HG02610 (cell line): Measurements from ENCODE around the gene BBS10.
"Not testable (repeated sequence)": the region's sequence is repeated elsewhere in the genome, so short reads cannot be mapped to it uniquely, and the experiment has no call there.

Source experiments
- ATAC-seq: cut with Tn5 transposase; IDR thresholded peaks from one replicate; pipeline ENCODE4 v1.9.1; 2021; ENCODE audit warnings: mild to moderate bottlenecking, moderate library complexity; ENCODE audit not compliant: unreplicated experiment

The BBS10 gene

DNA sequence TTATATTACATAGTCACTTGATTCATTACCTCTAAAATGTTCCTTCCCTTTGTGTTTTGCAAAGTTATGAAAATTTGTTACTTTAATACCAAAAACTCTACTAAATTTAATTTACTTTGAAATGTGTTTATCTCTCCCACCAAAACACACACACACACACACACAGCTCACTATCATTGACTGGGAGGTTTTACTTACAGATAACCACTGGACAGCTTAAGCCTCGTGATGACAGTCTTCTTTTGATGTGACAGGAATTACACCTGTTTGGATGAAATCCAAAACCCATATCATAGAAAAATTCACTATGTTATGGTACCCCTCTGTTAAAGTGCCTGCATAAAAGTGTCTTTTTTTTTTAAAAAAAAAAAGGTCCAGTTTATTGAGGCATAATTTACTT is 15.6 kb downstream of the BBS10 start:
- no peak for ATAC-seq

DNA sequence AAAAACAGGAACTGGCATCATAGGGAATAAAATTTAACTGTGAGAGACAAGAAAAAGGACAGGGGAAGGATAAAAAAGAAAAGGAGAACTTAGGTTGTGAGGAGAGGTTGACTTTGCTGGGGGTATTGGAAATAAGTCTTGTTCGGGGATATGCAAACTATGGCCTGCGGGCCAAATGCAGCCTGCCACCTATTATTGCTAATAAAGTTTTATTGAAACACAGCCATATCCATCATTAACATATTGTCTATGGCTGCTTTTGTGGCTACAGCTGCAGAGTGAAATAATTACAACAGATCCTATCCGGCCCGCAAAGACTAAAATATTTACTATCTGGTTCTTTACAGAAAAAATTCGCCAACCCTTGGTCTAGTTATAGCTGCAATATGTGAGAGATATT is 18.6 kb downstream of the BBS10 start:
- ATAC-seq, result no peak

DNA sequence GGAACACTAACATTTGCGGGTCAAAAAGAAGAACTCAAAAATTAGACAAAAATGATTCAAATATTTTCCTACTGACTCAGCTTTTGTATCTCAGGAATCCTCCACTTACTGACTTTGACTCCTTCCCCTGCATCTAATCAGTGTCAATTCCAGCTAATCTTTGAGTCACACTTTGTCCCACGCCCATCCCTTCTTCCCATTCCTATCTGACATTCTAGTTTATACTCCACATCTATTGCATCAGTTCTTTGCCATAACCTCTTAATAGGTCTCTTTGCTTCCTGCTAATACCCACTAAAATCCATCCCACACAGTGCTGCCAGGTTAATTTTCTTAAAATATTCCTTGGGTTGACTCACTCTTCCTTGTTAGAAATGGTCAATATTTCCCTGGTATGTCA is 19.1 kb downstream of the BBS10 start:
- no peak for ATAC-seq

DNA sequence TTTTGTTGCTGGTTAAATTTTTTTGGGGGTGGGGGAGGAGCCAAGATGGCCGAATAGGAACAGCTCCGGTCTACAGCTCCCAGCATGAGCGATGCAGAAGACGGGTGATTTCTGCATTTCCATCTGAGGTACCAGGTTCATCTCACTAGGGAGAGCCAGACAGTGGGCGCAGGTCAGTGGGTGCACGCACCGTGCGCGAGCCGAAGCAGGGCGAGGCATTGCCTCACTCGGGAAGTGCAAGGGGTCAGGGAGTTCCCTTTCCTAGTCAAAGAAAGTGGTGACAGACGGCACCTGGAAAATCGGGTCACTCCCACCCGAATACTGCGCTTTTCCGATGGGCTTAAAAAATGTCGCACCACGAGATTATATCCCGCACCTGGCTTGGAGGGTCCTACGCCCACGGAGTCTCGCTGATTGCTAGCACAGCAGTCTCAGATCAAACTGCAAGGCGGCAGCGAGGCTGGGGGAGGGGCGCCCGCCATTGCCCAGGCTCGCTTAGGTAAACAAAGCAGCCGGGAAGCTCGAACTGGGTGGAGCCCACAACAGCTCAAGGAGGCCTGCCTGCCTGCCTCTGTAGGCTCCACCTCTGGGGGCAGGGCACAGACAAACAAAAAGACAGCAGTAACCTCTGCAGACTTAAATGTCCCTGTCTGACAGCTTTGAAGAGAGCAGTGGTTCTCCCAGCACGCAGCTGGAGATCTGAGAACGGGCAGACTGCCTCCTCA is 28.5 kb downstream of the BBS10 start:
- ATAC-seq, result not testable (repeated sequence)

DNA sequence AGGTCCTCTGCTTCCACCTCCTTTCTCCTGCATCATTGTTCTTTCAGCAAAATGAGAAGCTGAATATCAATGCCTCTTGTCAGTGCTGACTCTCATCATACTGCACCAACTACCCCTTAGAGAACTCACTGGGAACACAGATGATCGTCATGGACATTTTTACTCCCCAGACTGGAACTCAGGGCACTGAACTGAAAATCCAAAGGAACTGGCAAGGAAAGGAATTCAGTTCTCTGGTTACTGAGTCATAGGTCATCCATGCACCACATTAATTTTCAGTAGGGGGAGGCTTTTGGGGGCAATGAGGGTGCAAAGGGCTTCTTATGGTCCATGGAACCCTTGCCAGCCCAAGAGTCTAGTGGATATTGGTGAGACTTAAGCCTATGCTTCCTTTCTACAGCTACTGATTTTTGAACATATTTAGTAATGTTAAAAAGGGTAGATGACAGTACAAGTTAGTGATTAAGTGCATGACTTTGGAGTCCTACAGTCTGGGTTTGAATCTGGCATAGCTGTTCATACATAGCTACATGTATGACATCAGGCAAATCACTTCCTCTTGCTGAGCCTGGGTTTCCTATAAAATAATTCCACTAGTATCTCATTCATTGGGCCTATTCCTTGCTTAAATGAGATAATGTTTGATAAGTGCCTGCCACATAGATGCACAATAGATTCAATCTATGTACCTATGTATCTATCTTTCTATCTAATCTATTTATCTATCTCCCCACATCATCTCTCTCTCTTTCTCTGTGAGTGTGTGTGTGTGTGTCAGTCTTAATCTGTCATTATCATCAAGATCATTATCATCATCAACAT is 29.2 kb downstream of the BBS10 start:
- no peak for ATAC-seq

- no peak for ATAC-seq
Measured at GRCh38 chr12:76317976-76318375, 30.2 kb downstream of the BBS10 start.

GRCh38 chr12:76316468-76316867 is 31.7 kb downstream of the BBS10 start:
- no peak for ATAC-seq

- no peak for ATAC-seq
Measured at GRCh38 chr12:76313299-76313698, 34.9 kb downstream of the BBS10 start.

DNA sequence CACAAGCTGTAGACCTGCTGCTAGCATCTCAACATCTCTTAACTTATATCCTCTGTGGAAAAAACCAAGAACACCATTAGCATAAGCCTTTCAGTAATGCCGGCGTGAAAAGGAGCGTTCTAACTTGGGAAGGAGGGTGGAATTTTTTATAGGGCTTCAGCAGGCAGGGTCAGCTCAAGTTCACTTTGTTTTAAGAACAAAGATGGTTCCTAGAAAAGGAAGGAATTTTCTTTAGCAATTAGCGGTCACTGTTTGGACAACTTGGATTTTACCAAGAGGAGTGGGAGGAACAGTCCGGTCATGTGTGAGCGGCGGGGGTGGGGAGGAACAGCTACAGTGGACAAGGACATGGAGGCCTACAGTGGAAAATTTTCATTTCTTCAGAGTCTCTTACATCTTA is 35.9 kb downstream of the BBS10 start:
- no peak for ATAC-seq

DNA sequence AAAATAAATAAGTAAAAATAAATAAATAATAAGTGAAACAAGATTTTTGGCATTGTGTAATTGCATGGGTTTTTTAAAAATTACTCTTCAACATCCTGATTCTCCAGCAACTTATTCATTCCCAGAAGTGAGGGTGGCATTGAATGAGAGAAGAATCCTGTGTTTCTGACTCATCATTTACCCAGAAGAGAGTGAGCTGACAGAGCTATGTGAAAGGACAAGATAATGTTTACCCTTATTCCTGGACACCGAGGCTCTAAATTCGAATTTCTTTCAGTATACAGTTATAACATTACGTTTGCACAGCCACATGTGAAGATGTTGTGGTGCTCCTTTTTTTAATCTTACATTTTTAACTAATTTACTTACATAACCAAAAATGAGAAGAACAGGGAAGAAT is 36.4 kb downstream of the BBS10 start:
- ATAC-seq, result no peak

DNA sequence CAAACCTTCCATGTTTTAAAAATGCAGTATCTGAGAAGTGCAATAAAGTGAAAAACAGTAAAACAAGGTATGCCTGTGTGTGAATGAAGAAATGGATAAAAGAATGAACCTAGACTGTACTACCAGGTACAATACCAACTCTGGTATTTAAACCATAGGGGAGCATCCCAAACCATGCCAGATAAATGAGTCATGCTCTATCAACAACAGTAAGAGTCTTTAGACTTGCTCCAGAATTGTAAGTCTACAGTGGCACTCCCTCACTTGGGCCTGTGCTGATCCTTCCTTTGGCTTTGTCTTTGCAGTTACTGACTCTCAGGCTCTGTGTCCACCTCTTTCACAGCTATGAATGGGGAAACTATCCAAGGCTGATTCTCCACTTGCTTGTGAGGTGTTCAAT is 38.1 kb downstream of the BBS10 start:
- no peak for ATAC-seq

DNA sequence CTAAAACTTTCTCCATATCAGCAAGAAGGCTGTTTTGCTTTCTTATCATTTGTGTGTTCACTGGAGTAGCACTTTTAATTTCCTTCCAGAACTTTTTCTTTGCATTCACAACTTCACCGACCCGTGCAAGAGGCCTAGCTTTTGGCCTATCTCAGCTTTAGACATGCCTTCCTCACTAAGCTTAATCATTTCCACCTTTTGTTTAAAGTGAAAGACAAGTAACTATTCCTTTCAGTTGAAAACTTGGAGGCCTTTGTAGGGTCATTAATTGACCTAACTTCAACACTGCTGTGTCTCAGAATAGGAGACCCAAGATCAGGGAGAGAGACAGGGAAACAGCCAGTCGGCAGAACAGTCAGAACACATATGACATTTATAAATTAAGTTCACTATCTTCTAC is 39.3 kb downstream of the BBS10 start:
- no peak for ATAC-seq

DNA sequence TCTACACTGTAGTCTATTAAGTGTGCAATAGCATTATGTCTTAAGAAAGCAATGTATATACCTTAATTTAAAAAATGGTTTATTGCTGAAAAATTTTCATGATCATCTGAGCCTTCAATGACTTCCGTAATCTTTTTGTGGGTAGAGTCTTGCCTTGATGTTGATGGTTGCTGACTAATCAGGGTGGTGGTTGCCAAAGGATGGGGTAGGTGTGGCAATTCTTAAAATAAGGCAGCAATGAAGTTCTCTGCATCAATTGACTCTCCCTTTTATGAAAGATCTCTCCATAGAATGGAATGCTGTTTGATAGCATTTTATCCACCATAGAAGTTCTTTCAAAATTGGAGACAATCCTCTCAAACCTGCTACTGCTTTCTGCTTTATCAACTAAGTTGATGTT is 41.1 kb downstream of the BBS10 start:
- no peak for ATAC-seq

DNA sequence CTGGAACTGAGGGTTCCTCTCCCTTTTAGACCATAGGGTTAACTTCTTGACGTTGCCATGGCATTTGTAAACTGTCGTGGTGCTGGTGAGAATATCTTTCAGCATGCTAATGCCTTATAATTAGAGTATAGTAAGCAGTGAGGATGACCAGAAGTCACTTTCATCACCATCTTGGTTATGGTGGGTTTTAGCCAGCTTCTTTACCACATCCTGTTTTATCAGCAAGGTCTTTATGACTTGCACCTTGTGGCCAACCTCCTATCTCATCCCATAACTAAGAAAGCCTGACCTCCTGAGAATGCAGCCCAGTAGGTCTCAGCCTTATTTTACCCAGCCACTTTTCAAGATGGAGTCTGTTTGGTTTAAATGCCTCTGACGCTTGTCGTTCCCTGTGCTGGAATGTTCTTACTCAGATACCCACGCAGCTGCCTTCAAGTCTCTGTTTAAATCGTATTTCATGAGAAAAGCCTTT is 44.2 kb downstream of the BBS10 start:
- no peak for ATAC-seq

DNA sequence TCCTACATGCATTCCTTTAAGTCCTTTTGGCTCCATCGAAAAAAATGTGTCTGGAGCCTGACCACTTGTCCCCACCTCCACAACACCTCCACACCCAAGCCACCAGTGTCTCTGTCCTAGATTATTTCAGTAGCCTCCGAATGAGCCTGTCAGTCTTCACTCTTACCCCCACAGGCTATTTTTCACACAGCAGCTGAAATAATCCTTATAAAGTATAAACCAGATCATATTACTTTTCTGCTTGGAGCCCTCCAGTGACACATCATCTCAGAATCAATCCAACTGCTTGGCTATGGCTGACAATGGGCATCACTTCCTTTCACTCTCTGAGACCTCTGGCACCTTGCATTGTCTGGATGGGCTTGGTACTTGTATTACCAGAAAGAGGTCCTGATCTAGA is 44.9 kb downstream of the BBS10 start:
- ATAC-seq, result no peak

DNA sequence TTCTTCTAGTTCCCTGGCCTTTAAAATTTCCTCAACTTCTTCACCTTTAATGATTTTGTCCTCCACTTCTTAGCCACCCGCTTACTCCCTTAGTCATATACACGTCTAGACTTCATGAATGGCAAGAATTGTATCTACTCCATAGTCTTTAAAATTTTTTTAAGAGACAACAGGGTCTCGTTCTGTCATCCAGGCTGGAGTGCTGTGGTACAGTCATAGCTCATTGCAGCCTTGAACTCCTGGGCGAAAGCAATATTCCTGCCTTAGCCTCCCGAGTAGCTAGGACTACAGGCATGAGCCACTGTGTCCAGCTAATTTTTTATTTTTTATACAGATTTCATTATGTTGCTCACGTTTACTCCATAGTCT is 47.9 kb downstream of the BBS10 start:
- ATAC-seq, result no peak

GRCh38 chr12:76299536-76300296 is 48.5 kb downstream of the BBS10 start:
- ATAC-seq, result no peak
